HG03442 (cell line): Measurements from ENCODE around the gene DAO.

Experiments
- ATAC-seq: cut with Tn5 transposase; IDR thresholded peaks from one replicate; pipeline ENCODE4 v1.9.1; 2021; ENCODE audit warnings: mild to moderate bottlenecking, moderate library complexity; ENCODE audit not compliant: unreplicated experiment

DAO gene

GRCh38 chr12:108875280-108875679, 4.6 kb upstream of the DAO start:
- ATAC-seq = no peak

GRCh38 chr12:108875682-108876361, 4.1 kb upstream of the DAO start:
- ATAC-seq = no peak

GRCh38 chr12:108876550-108876949, 3.3 kb upstream of the DAO start:
- ATAC-seq = no peak

GRCh38 chr12:108881953-108882352, 2.1 kb downstream of the DAO start:
- no peak for ATAC-seq

GRCh38 chr12:108884116-108885012, 4.5 kb downstream of the DAO start:
- ATAC-seq = no peak

- ATAC-seq = no peak
These were observed 7.2 kb downstream of the DAO start for GRCh38 chr12:108886873-108887629.

GRCh38 chr12:108888031-108888430, 8.1 kb downstream of the DAO start:
- ATAC-seq = no peak

GRCh38 chr12:108890208-108890607, 10.3 kb downstream of the DAO start:
- no peak for ATAC-seq

- ATAC-seq = no peak
These were observed 15.4 kb downstream of the DAO start for GRCh38 chr12:108895220-108895802.

GRCh38 chr12:108896336-108896735, 16.4 kb downstream of the DAO start:
- ATAC-seq = no peak

GRCh38 chr12:108896817-108897216, 16.9 kb downstream of the DAO start:
- ATAC-seq = no peak

GRCh38 chr12:108899145-108899544, 19.3 kb downstream of the DAO start:
- no peak for ATAC-seq

- no peak for ATAC-seq
These were observed 25.8 kb downstream of the DAO start for GRCh38 chr12:108905725-108906124.

GRCh38 chr12:108906971-108907370, 27.1 kb downstream of the DAO start:
- ATAC-seq = no peak

- no peak for ATAC-seq
These were observed 28.0 kb downstream of the DAO start for GRCh38 chr12:108907839-108908351.

GRCh38 chr12:108910336-108910735, 30.4 kb downstream of the DAO start:
- no peak for ATAC-seq

- ATAC-seq = no peak
These were observed 32.0 kb downstream of the DAO start for GRCh38 chr12:108911915-108912314.

GRCh38 chr12:108912361-108912760, 32.5 kb downstream of the DAO start:
- no peak for ATAC-seq

GRCh38 chr12:108914121-108914531, 34.2 kb downstream of the DAO start:
- ATAC-seq = no peak

GRCh38 chr12:108915632-108916133, 35.8 kb downstream of the DAO start:
- no peak for ATAC-seq

GRCh38 chr12:108916336-108916735, 36.4 kb downstream of the DAO start:
- no peak for ATAC-seq
